Upper lobe of right lung (tissue), 1 donor: Measurements from ENCODE around the gene ARMH3. TPM values are rescaled to one million over a fixed set of nuclear protein-coding genes. Genes with fewer than 3 reads are reported as not detected.

Experiments
- ATAC-seq: fragments of 200-7000 bp; cut with Tn5 transposase; one replicate; pipeline ENCODE4 v1.9.1; 2020; ENCODE audit warnings: mild to moderate bottlenecking, moderate library complexity
- DNase-seq: peaks from one replicate; pipeline ENCODE4 v3.0.0-alpha.2; 2020
- H3K27ac ChIP-seq: fragments of 200-600 bp; one replicate; pipeline ENCODE4 v1.8.0; 2022
- H3K27me3 ChIP-seq: fragments of 200-600 bp; one replicate; pipeline ENCODE4 v1.8.0; 2022; ENCODE audit warnings: mild to moderate bottlenecking
- H3K36me3 ChIP-seq: fragments of 200-600 bp; one replicate; pipeline ENCODE4 v1.8.0; 2022
- H3K4me1 ChIP-seq: fragments of 200-600 bp; one replicate; pipeline ENCODE4 v1.8.0; 2022
- H3K4me3 ChIP-seq: fragments of 200-600 bp; one replicate; pipeline ENCODE4 v1.8.0; 2022; ENCODE audit warnings: mild to moderate bottlenecking
- H3K9me3 ChIP-seq: fragments of 200-600 bp; one replicate; pipeline ENCODE4 v1.8.0; 2022
- CTCF ChIP-seq: fragments of 200-600 bp; IDR thresholded peaks from one replicate; pipeline ENCODE4 v1.8.0; 2022; ENCODE audit warnings: antibody characterized with exemption
- intact Hi-C: fragments of 100-400 bp; cut with DNase I; formaldehyde crosslinking; loops from one replicate; pipeline ENCODE4 v1.11.0; 2022
- total RNA-seq: library from RNA; stranded (reverse); fragmentation: NEBNext Ultra II Directional; extraction: Animal tissue kit (Norgen Biotek cat#: 25700); gene quantifications from one replicate; pipeline ENCODE4 v1.2.1, GENCODE V29; 2021
- donor health status: DM: no; HTN: yes; CAD: no; lungs with severe emphysema.

Gene ARMH3
- total RNA-seq, 1 donor from 2014 or later: 37.2 TPM

GRCh38 chr10:101874252-101874651, 181.7 kb downstream of the ARMH3 start:
- H3K27me3 ChIP-seq: no peaks in the 10 kb centered on the region
- H3K4me1 ChIP-seq: no peaks in the 10 kb centered on the region
- no peaks in the 10 kb centered on the region for H3K36me3 ChIP-seq
- no peak for TF ChIP-seq CTCF
- intact Hi-C loops: no loop called here
- H3K27ac ChIP-seq: no peak overlapping the region
- H3K4me3 ChIP-seq: no peak overlapping the region
- H3K9me3 ChIP-seq: no peaks in the 10 kb centered on the region
- DNase-seq (no peak), ATAC-seq (no peak)

- Histone ChIP-seq H3K27ac (no peak overlapping the region), H3K27me3 (no peaks in the 10 kb centered on the region), H3K9me3 (no peaks in the 10 kb centered on the region), H3K4me1 (no peaks in the 10 kb centered on the region), H3K4me3 (no peak overlapping the region), H3K36me3 (no peaks in the 10 kb centered on the region)
- ATAC-seq: no peak
- DNase-seq: no peak
- no peak for TF ChIP-seq CTCF
- intact Hi-C loops: no loop called here
Measured at GRCh38 chr10:101867931-101868330, 188.0 kb downstream of the ARMH3 start.

GRCh38 chr10:101859530-101859929, 196.4 kb downstream of the ARMH3 start:
- Histone ChIP-seq H3K27ac (no peak overlapping the region), H3K4me1 (peaks cover 9% of the 10 kb centered on the region), H3K4me3 (no peak overlapping the region), H3K9me3 (peaks cover 6% of the 10 kb centered on the region), H3K27me3 (no peaks in the 10 kb centered on the region), H3K36me3 (no peaks in the 10 kb centered on the region)
- ATAC-seq (no peak), DNase-seq (no peak)
- intact Hi-C loops: no loop called here
- no peak for TF ChIP-seq CTCF

GRCh38 chr10:101858723-101859500, 197.1 kb downstream of the ARMH3 start:
- Histone ChIP-seq H3K9me3 (peaks cover 6% of the 10 kb centered on the region), H3K27me3 (no peaks in the 10 kb centered on the region), H3K36me3 (no peaks in the 10 kb centered on the region), H3K4me1 (peaks cover 9% of the 10 kb centered on the region), H3K4me3 (no peak overlapping the region), H3K27ac (no peak overlapping the region)
- ATAC-seq: peak; percentile 53
- intact Hi-C loops: no loop called here
- no peak for TF ChIP-seq CTCF
- DNase-seq: no peak

- Histone ChIP-seq H3K4me1 (peaks cover 9% of the 10 kb centered on the region), H3K27me3 (no peaks in the 10 kb centered on the region), H3K4me3 (no peak overlapping the region), H3K27ac (no peak overlapping the region), H3K36me3 (no peaks in the 10 kb centered on the region), H3K9me3 (peaks cover 6% of the 10 kb centered on the region)
- ATAC-seq (no peak), DNase-seq (no peak)
- intact Hi-C loops: no loop called here
- TF ChIP-seq CTCF: no peak
Measured at GRCh38 chr10:101857802-101858476, 198.0 kb downstream of the ARMH3 start.
